Neural progenitor cell (in vitro differentiated cells): ENCODE data around the gene NFATC2. TPM values are rescaled to one million over a fixed set of nuclear protein-coding genes. Genes with fewer than 3 reads are reported as not detected.

ENCODE experiments used
- DNase-seq: peaks from one replicate; pipeline ENCODE4 v3.0.0-alpha.2; 2016; ENCODE audit warnings: low spot score
- H2AFZ ChIP-seq: fragments of 200-600 bp; sonication (generic); replicated peaks from 2 replicates; pipeline ENCODE4 v1.6.1; 2016; ENCODE audit warnings: antibody characterized with exemption
- H3F3A ChIP-seq: fragments of 200-600 bp; sonication (generic); 2 replicates; pipeline ENCODE4 v1.6.1; 2016; ENCODE audit warnings: antibody characterized with exemption, low read depth
- H3K27ac ChIP-seq: fragments of 200-600 bp; sonication (generic); 2 replicates; pipeline ENCODE4 v1.5.1; 2016; ENCODE audit warnings: mild to moderate bottlenecking
- H3K27me3 ChIP-seq: fragments of 200-600 bp; sonication (generic); 2 replicates; pipeline ENCODE4 v1.6.1; 2016; ENCODE audit warnings: mild to moderate bottlenecking, moderate library complexity
- H3K36me3 ChIP-seq: fragments of 200-600 bp; sonication (generic); 2 replicates; pipeline ENCODE4 v1.5.1; 2016
- H3K4me1 ChIP-seq: fragments of 200-600 bp; sonication (generic); 2 replicates; pipeline ENCODE4 v1.6.1; 2016; ENCODE audit warnings: mixed run types
- H3K4me2 ChIP-seq: fragments of 200-600 bp; sonication (generic); 2 replicates; pipeline ENCODE4 v1.6.1; 2016
- H3K4me3 ChIP-seq: fragments of 200-600 bp; sonication (generic); 2 replicates; pipeline ENCODE4 v1.5.1; 2016
- H3K79me2 ChIP-seq: fragments of 200-600 bp; sonication (generic); 2 replicates; pipeline ENCODE4 v1.6.1; 2016; ENCODE audit warnings: low read depth
- H3K9ac ChIP-seq: fragments of 200-600 bp; sonication (generic); 2 replicates; pipeline ENCODE4 v1.6.1; 2016
- H3K9me3 ChIP-seq: fragments of 200-600 bp; sonication (generic); 2 replicates; pipeline ENCODE4 v1.5.1; 2016; ENCODE audit warnings: low read depth
- H4K20me1 ChIP-seq: fragments of 200-600 bp; sonication (generic); 2 replicates; pipeline ENCODE4 v1.6.1; 2016; ENCODE audit warnings: low read depth
- H3K27ac Mint-ChIP-seq: 3 replicates; pipeline ENCODE4 v1.8.0; 2021; ENCODE audit warnings: mixed read lengths
- H3K27me3 Mint-ChIP-seq: 2 replicates; pipeline ENCODE4 v1.8.0; 2022; ENCODE audit warnings: low read depth, mild to moderate bottlenecking, inconsistent platforms, moderate library complexity, mixed read lengths; ENCODE audit not compliant: insufficient read depth
- H3K36me3 Mint-ChIP-seq: 3 replicates; pipeline ENCODE4 v1.8.0; 2021; ENCODE audit warnings: mixed read lengths
- H3K4me1 Mint-ChIP-seq: 3 replicates; pipeline ENCODE4 v1.8.0; 2021; ENCODE audit warnings: mixed read lengths
- H3K4me3 Mint-ChIP-seq: 3 replicates; pipeline ENCODE4 v1.8.0; 2021; ENCODE audit warnings: mild to moderate bottlenecking, moderate library complexity, mixed read lengths
- H3K9me3 Mint-ChIP-seq: 3 replicates; pipeline ENCODE4 v1.8.0; 2020; ENCODE audit warnings: mixed read lengths
- CTCF ChIP-seq: fragments of 200-600 bp; sonication (generic); IDR thresholded peaks from 2 replicates; pipeline ENCODE4 v1.5.1; 2017; ENCODE audit warnings: antibody characterized with exemption, mild to moderate bottlenecking
- EZH2 ChIP-seq: fragments of 200-600 bp; sonication (generic); IDR thresholded peaks from 2 replicates; pipeline ENCODE4 v1.6.1; 2017; ENCODE audit warnings: antibody characterized with exemption, mild to moderate bottlenecking, moderate library complexity
- EZH2phosphoT487 ChIP-seq: fragments of 200-600 bp; sonication (generic); IDR thresholded peaks from 2 replicates; pipeline ENCODE4 v1.6.1; 2017; ENCODE audit warnings: antibody characterized with exemption
- total RNA-seq: library from RNA; depleted of rRNA; stranded (reverse); fragments of >200 nt; gene quantifications from 2 replicates; pipeline ENCODE4 v1.2.3, GENCODE V29; 2015; ENCODE audit warnings: low replicate concordance

Gene NFATC2
- total RNA-seq, 1 donor from 2014 or later, result 0.19 TPM

GRCh38 chr20:51460163-51460562, 82.4 kb downstream of the NFATC2 start:
- no peaks in the 10 kb centered on the region for H3K79me2 ChIP-seq
- H3K4me1 ChIP-seq, result no peaks in the 10 kb centered on the region
- H3K4me1 Mint-ChIP-seq, result peaks cover 21% of the 10 kb centered on the region
- no peaks in the 10 kb centered on the region for H3K9me3 ChIP-seq
- H4K20me1 ChIP-seq, result no peaks in the 10 kb centered on the region
- H3K4me3 Mint-ChIP-seq, result peak overlapping the region; percentile 48
- H3K27me3 ChIP-seq, result no peaks in the 10 kb centered on the region
- H3K27ac Mint-ChIP-seq, result no peak overlapping the region
- H3K36me3 ChIP-seq, result no peaks in the 10 kb centered on the region
- H3F3A ChIP-seq, result no peaks in the 10 kb centered on the region
- no peak overlapping the region for H3K9ac ChIP-seq
- no peak overlapping the region for H3K4me2 ChIP-seq
- H3K27ac ChIP-seq, result no peak overlapping the region
- DNase-seq, result no peak
- H3K27me3 Mint-ChIP-seq, result peaks cover 7% of the 10 kb centered on the region
- H3K9me3 Mint-ChIP-seq, result peaks cover 3% of the 10 kb centered on the region
- no peaks in the 10 kb centered on the region for H3K36me3 Mint-ChIP-seq
- TF ChIP-seq EZH2 (no peak), CTCF (no peak)
- no peak overlapping the region for H3K4me3 ChIP-seq
- H2AFZ ChIP-seq, result no peak overlapping the region

DNA sequence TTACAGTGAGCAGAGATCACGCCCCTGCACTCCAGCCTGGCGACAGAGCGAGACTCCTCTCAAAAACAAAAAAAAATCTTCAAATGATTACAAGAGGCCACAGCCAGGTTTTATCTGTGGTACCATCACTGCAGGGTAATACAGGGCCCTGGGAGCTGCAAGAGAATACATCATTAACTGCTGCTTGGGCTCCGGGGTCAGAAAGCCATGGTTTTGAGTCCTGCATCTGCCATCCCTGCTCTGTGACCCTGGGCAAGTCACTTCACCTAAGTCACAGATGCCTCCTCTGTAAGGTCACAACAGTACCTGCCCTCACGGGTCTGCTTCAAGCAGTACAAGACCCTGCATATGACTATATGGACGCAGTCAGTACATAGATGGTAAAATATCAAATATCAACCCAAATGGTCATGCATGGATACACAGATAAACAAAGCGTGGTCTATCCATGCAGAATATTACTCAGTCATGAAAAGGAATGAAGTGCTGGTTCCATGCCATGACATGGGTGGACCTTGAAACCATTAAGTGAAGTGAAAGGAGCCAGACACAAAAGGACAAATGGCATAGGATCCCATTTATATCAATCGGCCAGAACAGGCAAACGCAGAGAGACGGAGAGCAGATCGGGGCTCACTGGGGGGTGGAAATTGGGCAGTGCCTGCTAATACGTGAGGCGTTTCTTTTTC, 83.6 kb downstream of the NFATC2 start:
- Mint-ChIP-seq H3K4me3 (no peak overlapping the region), H3K27ac (no peak overlapping the region), H3K27me3 (peaks cover 7% of the 10 kb centered on the region), H3K4me1 (peaks cover 19% of the 10 kb centered on the region), H3K9me3 (peaks cover 12% of the 10 kb centered on the region), H3K36me3 (no peaks in the 10 kb centered on the region)
- Histone ChIP-seq H3K4me3 (no peak overlapping the region), H3K4me1 (no peaks in the 10 kb centered on the region), H3K27me3 (no peaks in the 10 kb centered on the region), H3F3A (no peaks in the 10 kb centered on the region), H3K36me3 (no peaks in the 10 kb centered on the region), H2AFZ (no peak overlapping the region), H3K9me3 (no peaks in the 10 kb centered on the region), H3K9ac (no peak overlapping the region), H3K27ac (no peak overlapping the region), H3K4me2 (no peak overlapping the region), H4K20me1 (no peaks in the 10 kb centered on the region), H3K79me2 (no peaks in the 10 kb centered on the region)
- TF ChIP-seq EZH2 (no peak), EZH2phosphoT487 (no peak), CTCF (no peak)
- DNase-seq, result no peak

DNA sequence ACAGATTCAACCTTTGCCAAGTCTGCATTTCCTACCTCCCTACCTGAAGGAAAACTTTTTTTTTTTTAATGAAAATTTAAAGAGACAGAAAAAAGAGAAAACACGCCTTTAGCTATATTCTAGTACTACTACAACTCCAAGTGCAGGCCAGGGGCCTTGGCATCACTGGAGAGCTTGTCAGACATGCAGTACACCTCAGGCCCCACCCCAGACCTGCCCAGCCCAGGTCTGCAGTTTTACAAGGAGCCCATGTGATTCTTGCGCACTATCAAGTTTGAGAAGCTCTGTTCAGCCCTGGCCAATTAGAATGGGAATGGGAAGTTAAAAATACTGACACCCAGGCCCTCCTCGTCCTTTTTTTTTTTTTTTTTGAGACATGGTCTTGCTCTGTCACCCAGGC, 85.0 kb downstream of the NFATC2 start:
- Mint-ChIP-seq H3K27me3 (peaks cover 10% of the 10 kb centered on the region), H3K4me1 (peaks cover 18% of the 10 kb centered on the region), H3K27ac (no peak overlapping the region), H3K36me3 (no peaks in the 10 kb centered on the region), H3K9me3 (peaks cover 13% of the 10 kb centered on the region), H3K4me3 (no peak overlapping the region)
- no peak overlapping the region for H3K27ac ChIP-seq
- H2AFZ ChIP-seq, result no peak overlapping the region
- no peak for DNase-seq
- H3F3A ChIP-seq, result no peaks in the 10 kb centered on the region
- H3K9ac ChIP-seq, result no peak overlapping the region
- no peak overlapping the region for H3K4me2 ChIP-seq
- H3K4me1 ChIP-seq, result no peaks in the 10 kb centered on the region
- H3K36me3 ChIP-seq, result no peaks in the 10 kb centered on the region
- H3K27me3 ChIP-seq, result no peaks in the 10 kb centered on the region
- TF ChIP-seq EZH2, result no peak
- no peak for TF ChIP-seq EZH2phosphoT487
- TF ChIP-seq CTCF, result no peak
- H4K20me1 ChIP-seq, result no peaks in the 10 kb centered on the region
- no peaks in the 10 kb centered on the region for H3K9me3 ChIP-seq
- H3K79me2 ChIP-seq, result no peaks in the 10 kb centered on the region
- no peak overlapping the region for H3K4me3 ChIP-seq
